HepG2 (cell line): ENCODE data around the gene HBA2. TPM values are rescaled to one million over a fixed set of nuclear protein-coding genes. Genes with fewer than 3 reads are reported as not detected.
A peak's percentile ranks its signal among the peaks of the same experiment; 100 is the strongest.

ENCODE experiments used
- ATAD3A ChIP-seq: sonication (generic); formaldehyde crosslinking; IDR thresholded peaks from 2 replicates; pipeline ENCODE4 v1.4.0; 2020; ENCODE audit warnings: missing genetic modification reagents
- CTCF ChIP-seq: sonication (generic); formaldehyde crosslinking; IDR thresholded peaks from 2 replicates; pipeline ENCODE4 v1.5.0; 2020; ENCODE audit warnings: mild to moderate bottlenecking, missing genetic modification reagents, moderate library complexity
- FOXJ3 ChIP-seq: sonication (generic); formaldehyde crosslinking; IDR thresholded peaks from 2 replicates; pipeline ENCODE4 v1.4.0; 2020; ENCODE audit warnings: missing genetic modification reagents, mild to moderate bottlenecking, borderline replicate concordance
- MXD3 ChIP-seq: IDR thresholded peaks from 2 replicates; pipeline ENCODE4 v1.6.1; 2016; ENCODE audit warnings: mild to moderate bottlenecking, missing biosample characterization, missing genetic modification reagents
- PLSCR1 ChIP-seq: sonication (generic); formaldehyde crosslinking; IDR thresholded peaks from 2 replicates; pipeline ENCODE4 v1.5.0; 2020; ENCODE audit warnings: missing genetic modification reagents, mild to moderate bottlenecking, borderline replicate concordance
- SMC3 ChIP-seq: IDR thresholded peaks from 2 replicates; pipeline ENCODE4 v1.6.1; 2011; ENCODE audit warnings: low read length, improper control_type of control experiment
- TFDP1 ChIP-seq: IDR thresholded peaks from 2 replicates; pipeline ENCODE4 v1.6.1; 2016; ENCODE audit warnings: missing compliant biosample characterization, missing genetic modification reagents, borderline replicate concordance
- TIGD3 ChIP-seq: sonication (generic); formaldehyde crosslinking; IDR thresholded peaks from 2 replicates; pipeline ENCODE4 v1.5.1; 2020; ENCODE audit warnings: mild to moderate bottlenecking, missing genetic modification reagents, borderline replicate concordance
- WIZ ChIP-seq: sonication (generic); formaldehyde crosslinking; IDR thresholded peaks from 2 replicates; pipeline ENCODE4 v1.5.1; 2020; ENCODE audit warnings: mild to moderate bottlenecking, missing genetic modification reagents
- ZC3H13 ChIP-seq: sonication (generic); formaldehyde crosslinking; IDR thresholded peaks from 2 replicates; pipeline ENCODE4 v1.8.1; 2023; ENCODE audit warnings: mild to moderate bottlenecking, missing genetic modification reagents, moderate library complexity
- ZNF230 ChIP-seq: sonication (generic); formaldehyde crosslinking; IDR thresholded peaks from 2 replicates; pipeline ENCODE4 v1.4.0; 2020; ENCODE audit warnings: mild to moderate bottlenecking, missing genetic modification reagents
- ZNF335 ChIP-seq: sonication (generic); formaldehyde crosslinking; IDR thresholded peaks from 2 replicates; pipeline ENCODE4 v1.4.0; 2020; ENCODE audit warnings: missing genetic modification reagents
- ZNF543 ChIP-seq: sonication (generic); formaldehyde crosslinking; IDR thresholded peaks from 2 replicates; pipeline ENCODE4 v1.4.0; 2020; ENCODE audit warnings: mild to moderate bottlenecking, missing genetic modification reagents
- ZNF557 ChIP-seq: sonication (generic); formaldehyde crosslinking; IDR thresholded peaks from 2 replicates; pipeline ENCODE4 v1.4.0; 2020; ENCODE audit warnings: missing genetic modification reagents
- ZNF572 ChIP-seq: sonication (generic); formaldehyde crosslinking; IDR thresholded peaks from 2 replicates; pipeline ENCODE4 v1.5.1; 2020; ENCODE audit warnings: mild to moderate bottlenecking, missing genetic modification reagents
- polyA plus RNA-seq, 8 experiments: library from polyadenylated mRNA; depleted of rRNA in 3 of 8; stranded (reverse) in 7 of 8; unstranded in 1 of 8; fragments of >200 nt; fragmentation: Illumina TruSeq in 4 of 8; extraction: Trizol in 4 of 8; gene quantifications; 2 replicates each; pipeline versions ENCODE4 v1.2.1 to v1.2.3, GENCODE V29; 2011 to 2016; ENCODE audit warnings: low read depth in 4 of 8, missing spikeins in 1 of 8, mixed read lengths in 1 of 8; ENCODE audit not compliant: insufficient read depth in 1 of 8
- total RNA-seq, 5 experiments: library from RNA; depleted of rRNA; stranded (reverse); fragments of >200 nt; fragmentation: Illumina TruSeq; extraction: Trizol; gene quantifications; 2 replicates each; pipeline ENCODE4 v1.2.3, GENCODE V29; 2016; ENCODE audit warnings: low read depth in 1 of 5
- TF ChIP-seq, protein P1 (sequence below): sonication (generic); formaldehyde crosslinking; IDR thresholded peaks from one replicate; pipeline ENCODE4 v1.5.1; 2020; ENCODE audit warnings: mild to moderate bottlenecking, missing genetic modification reagents; ENCODE audit errors: not compliant biosample characterization

The HBA2 gene
- total and polyA plus RNA-seq, 2 of the 13 experiments (the other 11 are each of a cell fraction or from before 2014, with no cell fraction given), result not detected

- TF ChIP-seq TFDP1, result no peak
- no peak for TF ChIP-seq ZNF543 (CRISPR knock-in tag)
- TF ChIP-seq ATAD3A (CRISPR knock-in tag), result no peak
- TF ChIP-seq ZNF335 (CRISPR knock-in tag), result 0 out of 2 replicates have a peak, but pooled peaks have one; percentile 1
- no peak for TF ChIP-seq WIZ
- no peak for TF ChIP-seq MXD3 (CRISPR knock-in tag)
- TF ChIP-seq, protein P1, sequence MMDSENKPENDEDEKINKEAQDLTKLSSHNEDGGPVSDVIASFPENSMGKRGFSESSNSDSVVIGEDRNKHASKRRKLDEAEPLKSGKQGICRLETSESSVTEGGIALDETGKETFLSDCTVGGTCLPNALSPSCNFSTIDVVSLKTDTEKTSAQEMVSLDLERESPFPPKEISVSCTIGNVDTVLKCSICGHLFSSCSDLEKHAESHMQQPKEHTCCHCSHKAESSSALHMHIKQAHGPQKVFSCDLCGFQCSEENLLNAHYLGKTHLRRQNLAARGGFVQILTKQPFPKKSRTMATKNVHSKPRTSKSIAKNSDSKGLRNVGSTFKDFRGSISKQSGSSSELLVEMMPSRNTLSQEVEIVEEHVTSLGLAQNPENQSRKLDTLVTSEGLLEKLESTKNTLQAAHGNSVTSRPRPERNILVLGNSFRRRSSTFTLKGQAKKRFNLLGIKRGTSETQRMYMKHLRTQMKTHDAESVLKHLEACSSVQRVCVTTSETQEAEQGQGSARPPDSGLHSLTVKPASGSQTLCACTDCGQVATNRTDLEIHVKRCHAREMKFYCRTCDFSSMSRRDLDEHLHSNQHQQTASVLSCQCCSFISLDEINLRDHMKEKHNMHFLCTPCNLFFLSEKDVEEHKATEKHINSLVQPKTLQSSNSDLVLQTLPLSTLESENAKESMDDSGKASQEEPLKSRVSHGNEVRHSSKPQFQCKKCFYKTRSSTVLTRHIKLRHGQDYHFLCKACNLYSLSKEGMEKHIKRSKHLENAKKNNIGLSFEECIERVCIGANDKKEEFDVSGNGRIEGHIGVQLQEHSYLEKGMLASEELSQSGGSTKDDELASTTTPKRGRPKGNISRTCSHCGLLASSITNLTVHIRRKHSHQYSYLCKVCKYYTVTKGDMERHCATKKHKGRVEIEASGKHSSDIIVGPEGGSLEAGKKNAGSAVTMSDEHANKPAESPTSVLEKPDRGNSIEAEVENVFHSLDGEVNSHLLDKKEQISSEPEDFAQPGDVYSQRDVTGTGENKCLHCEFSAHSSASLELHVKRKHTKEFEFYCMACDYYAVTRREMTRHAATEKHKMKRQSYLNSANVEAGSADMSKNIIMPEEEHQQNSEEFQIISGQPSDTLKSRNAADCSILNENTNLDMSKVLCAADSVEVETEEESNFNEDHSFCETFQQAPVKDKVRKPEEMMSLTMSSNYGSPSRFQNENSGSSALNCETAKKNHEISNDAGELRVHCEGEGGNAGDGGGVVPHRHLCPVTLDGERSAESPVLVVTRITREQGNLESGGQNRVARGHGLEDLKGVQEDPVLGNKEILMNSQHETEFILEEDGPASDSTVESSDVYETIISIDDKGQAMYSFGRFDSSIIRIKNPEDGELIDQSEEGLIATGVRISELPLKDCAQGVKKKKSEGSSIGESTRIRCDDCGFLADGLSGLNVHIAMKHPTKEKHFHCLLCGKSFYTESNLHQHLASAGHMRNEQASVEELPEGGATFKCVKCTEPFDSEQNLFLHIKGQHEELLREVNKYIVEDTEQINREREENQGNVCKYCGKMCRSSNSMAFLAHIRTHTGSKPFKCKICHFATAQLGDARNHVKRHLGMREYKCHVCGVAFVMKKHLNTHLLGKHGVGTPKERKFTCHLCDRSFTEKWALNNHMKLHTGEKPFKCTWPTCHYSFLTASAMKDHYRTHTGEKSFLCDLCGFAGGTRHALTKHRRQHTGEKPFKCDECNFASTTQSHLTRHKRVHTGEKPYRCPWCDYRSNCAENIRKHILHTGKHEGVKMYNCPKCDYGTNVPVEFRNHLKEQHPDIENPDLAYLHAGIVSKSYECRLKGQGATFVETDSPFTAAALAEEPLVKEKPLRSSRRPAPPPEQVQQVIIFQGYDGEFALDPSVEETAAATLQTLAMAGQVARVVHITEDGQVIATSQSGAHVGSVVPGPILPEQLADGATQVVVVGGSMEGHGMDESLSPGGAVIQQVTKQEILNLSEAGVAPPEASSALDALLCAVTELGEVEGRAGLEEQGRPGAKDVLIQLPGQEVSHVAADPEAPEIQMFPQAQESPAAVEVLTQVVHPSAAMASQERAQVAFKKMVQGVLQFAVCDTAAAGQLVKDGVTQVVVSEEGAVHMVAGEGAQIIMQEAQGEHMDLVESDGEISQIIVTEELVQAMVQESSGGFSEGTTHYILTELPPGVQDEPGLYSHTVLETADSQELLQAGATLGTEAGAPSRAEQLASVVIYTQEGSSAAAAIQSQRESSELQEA, result peak; percentile 16
- 0 out of 2 replicates have a peak, but pooled peaks have one; percentile 1 for TF ChIP-seq ZC3H13 (CRISPR knock-in tag)
- TF ChIP-seq ZNF572 (CRISPR knock-in tag), result peak; percentile 56; the same call in 1 of the 2 replicates
- TF ChIP-seq ZNF557 (CRISPR knock-in tag), result no peak
- TF ChIP-seq TIGD3 (CRISPR knock-in tag), result no peak
- no peak for TF ChIP-seq PLSCR1 (CRISPR knock-in tag)
- TF ChIP-seq SMC3, result peak; percentile 27; the same call in 1 of the 2 replicates
- TF ChIP-seq FOXJ3 (CRISPR knock-in tag), result no peak
- TF ChIP-seq CTCF, result peak; percentile 96
- TF ChIP-seq ZNF230, result 0 out of 2 replicates have a peak, but pooled peaks have one; percentile 7
Observed at GRCh38 chr16:181565-182021, 8.9 kb downstream of the HBA2 start (continued).
